Measurements from ENCODE around the gene SRRM3.
"Not testable (repeated sequence)": the region's sequence is repeated elsewhere in the genome, so short reads cannot be mapped to it uniquely, and the experiment has no call there.

Gene SRRM3

DNA sequence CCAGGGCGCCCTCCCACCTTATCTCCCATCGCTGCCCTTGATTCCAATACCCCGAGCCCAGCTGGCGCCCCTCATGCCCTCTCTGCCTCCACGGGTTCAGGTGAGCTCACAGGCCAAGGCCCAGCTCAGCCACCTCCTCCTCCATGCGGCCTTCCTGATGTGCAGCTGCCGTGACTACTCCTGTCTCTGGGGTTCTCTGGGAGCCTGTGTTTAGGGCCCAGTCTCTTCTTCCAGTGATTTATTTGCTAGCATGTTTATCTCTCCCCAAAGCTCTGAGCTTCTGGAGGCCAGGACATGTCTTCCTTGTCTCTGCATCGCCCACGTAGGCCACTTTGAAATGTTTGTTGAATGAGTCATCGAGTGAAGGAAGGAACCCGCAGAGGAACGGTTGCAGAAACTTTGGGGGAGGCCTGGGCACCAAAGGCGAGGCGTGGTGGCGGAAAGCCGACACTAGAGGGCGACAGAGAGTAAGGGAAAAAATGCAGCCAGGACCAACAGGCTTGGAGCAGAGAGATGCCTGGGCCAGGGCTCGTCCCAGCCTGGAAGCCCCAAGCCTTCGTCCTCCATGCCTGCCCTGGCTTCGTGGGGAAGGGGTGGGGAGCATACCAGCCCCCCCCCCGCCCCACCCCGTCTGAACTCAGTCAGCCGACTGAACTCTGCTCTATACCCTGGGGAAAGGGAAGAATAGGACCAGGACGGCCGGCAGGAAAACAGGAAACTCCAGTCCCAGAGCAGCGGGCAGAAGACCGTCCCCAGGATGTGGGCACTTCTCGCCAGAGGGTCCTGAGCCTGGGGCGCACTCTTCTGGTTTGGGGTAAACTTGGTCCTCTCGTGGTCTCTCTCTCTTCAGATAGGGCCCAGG lies 89.9 kb downstream of the SRRM3 start:
- peak; percentile 83 for DNase-seq (ENCODE audit: low read depth)

DNA sequence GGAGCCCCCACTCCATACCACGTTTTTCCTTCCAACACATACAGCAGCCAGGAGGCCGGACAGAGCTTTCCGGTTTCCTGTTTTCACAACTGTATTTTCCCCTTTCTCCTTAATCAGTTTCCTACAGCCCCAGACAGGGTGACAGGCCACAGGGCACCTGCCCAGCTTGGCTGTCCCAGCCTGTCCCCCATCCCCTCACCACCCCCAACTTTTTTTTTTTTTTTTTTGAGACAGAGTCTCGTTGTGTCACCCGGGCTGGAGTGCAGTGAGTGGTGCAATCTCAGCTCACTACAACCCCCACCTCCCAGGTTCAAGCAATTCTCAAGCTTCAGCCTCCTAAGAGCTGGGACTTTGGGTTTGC lies 90.5 kb downstream of the SRRM3 start:
- DNase-seq (ENCODE audit: low read depth) = no peak

DNA sequence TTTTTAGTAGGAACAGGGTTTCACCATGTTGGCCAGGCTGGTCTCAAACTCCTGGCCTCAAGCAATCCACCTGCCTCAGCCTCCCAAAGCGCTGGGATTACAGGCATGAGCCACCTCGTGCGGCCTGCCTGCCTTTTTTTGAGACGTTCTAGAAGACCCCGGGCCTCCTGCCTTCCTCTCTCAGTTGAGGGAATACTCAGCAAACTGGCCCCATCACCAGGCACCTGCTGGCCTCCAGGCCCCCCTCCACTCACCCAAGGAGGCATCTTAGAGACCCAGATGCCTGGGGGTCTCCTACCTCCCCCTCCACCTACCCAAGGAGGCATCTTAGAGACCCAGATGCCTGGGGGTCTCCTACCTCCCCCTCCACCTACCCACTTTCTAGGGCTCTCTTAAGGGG lies 91.2 kb downstream of the SRRM3 start:
- DNase-seq (ENCODE audit: low read depth) = not testable (repeated sequence)

DNA sequence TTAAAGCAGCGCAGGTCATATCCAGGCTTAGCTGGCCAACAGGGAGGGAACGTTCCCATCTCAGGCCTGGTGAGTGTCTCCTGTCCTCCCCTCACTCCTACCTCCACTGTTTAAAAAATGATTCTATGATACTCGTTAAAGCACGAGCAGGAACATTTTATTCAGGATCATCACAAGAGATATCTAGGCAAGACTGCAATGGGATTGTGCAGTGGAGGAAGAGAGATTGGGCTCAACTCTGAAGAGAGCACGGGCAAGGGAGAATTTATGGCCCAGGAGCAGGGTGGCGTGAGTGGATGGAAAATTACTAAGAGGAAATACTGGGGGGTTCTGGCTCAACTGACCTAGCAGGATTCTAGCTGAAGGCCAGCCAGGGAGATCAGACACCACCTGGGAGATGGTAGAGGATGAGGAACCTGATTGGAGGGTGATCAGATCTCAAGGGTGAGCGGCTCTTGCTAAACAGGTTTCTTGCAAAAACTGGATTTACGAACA lies 91.8 kb downstream of the SRRM3 start:
- DNase-seq (ENCODE audit: low read depth) = no peak

DNA sequence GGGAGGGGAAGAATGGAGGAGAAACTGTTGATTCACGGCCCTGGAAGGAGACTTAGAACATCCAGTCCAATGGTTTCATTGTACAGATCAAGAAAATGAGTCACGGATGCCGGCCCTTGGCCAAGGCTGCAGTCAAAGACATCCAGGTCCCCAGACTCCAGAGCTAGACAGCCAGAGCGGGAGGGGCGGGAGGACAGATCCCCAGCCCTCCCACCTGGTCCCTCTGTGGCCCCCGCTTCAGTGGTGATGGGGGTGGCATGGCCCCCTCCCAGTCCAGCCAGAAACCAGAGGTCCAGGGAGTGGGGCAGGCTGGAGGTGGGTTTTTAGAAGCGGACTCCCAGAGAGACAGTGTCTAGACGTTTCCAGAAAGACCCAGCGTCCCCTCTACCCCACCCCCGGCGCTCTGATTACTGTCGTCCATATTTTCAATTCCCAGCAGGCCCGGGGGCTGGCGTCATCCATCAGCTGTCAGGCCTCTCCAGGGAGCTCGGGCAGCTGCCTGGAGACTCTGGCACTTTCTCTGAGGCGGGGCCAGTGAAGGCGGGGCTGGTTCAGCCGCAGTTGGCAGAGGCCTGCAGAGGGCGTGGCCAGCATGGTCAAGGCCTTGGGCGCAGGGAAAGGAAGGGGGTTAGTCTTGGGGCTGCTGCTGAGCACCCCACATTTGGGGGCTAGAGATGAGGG lies 92.8 kb downstream of the SRRM3 start:
- no peak for DNase-seq (ENCODE audit: low read depth)

DNA sequence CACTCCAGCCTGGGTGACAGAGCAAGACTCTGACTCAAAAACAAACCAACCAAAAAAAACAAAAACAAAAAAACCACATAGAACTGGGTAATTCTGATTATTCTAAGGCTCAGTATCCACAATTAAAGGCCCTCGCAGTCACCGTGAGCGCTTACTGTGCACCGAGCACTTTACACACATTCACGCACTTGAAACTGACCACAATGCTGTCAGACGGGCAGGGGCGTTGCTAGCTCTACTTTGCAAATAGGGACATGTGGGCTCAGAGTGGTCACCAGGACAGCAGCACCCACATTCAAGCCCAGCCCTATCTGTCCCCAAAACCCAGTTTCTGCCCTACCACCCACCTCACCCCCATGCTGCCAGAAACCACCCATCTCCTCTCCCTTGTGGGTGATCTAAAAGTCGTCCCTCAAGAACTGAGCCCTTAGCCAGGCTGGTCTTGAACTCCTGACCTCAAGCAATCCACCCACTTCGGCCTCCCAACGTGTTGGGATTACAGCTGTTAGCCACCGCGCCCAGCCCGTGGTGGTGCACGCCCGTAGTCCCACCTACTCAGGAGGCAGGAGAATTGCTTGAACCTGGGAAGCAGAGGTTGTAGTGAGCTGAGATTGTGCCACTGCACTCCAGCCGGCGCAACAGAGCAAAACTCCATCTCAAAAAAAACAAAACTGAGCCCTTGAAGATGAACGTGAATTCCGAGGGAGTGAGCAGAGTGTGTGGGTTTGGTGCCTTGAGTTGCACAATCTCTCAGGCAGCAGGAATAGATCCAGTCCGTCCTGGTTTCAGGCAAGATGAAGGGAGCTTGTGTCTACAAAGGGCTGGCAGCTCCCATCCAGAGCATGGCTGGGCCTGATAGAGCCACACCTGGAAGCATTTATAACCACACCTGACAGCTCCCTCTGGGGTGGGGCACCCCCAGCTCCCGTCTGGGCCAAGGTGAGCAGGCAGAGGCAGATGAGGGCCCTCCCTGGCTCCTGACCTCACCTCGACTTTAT lies 95.3 kb downstream of the SRRM3 start:
- no peak for DNase-seq (ENCODE audit: low read depth)

DNA sequence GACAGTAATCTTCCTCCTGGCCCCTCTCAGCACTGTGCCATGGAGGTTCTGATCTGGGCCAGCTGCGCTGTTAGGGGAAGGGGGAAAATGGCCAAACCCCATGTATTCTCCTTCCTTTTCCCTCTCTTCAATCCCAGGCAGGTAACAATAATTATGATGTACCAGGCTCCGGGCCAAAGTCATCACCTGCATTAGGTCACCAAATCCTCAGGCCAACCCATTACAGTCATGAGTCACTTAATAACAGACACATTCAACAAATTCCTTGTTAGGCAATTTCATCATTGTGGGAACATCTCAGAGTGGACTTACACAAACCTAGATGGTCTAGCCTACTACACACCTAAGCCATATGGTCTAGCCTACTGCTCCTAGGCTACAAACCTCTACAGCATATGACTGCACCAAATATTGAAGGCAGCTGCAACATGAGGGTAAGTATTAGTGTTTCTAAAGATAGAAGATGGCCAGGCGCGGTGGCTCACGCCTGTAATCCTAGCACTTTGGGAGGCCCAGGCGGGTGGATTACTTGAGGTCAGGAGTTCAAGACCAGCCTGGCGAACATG lies 98.6 kb downstream of the SRRM3 start:
- no peak for DNase-seq (ENCODE audit: low read depth)

DNA sequence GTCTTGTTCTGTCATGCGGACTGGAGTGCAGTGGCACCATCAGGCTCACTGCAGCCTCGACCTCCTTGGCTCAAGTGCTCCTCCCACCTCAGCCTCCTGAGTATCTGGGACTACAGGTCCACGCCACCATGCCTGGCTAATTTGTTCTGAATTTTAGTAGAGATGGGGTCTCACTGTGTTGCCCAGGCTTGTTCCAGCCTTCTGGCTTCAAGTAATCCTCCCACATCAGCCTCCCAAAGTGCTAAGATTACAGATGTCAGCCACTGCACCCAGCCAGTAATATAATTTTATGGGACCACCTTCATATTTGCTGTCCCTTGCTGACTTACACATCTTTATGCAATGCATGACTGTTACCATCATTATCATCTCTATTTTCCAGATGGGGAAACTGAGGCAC lies 99.3 kb downstream of the SRRM3 start:
- DNase-seq (ENCODE audit: low read depth) = no peak

DNA sequence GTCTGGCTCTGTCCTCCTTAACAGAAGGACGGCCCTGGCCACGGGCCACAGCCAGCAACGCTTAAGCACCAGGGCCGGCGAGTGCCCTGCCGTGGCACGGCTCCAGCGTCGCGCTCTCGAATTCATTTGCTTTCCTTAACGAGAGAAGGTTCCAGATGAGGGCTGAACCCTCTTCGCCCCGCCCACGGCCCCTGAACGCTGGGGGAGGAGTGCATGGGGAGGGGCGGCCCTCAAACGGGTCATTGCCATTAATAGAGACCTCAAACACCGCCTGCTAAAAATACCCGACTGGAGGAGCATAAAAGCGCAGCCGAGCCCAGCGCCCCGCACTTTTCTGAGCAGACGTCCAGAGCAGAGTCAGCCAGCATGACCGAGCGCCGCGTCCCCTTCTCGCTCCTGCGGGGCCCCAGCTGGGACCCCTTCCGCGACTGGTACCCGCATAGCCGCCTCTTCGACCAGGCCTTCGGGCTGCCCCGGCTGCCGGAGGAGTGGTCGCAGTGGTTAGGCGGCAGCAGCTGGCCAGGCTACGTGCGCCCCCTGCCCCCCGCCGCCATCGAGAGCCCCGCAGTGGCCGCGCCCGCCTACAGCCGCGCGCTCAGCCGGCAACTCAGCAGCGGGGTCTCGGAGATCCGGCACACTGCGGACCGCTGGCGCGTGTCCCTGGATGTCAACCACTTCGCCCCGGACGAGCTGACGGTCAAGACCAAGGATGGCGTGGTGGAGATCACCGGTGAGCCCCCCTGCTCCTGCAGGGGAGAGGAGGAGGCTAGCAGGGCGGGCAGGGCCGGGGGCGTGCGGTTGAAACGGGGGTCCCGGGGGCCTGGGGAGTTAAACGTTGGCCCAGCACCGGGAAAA lies 100.9 kb downstream of the SRRM3 start, which contains the start of gene HSPB1:
TSS of gene HSPB1 (plus strand) at position 327 of the 855 bp plus-strand sequence. CDS start at position 367, 40 bp downstream.
- peak; percentile 44 for DNase-seq (ENCODE audit: low read depth)

DNA sequence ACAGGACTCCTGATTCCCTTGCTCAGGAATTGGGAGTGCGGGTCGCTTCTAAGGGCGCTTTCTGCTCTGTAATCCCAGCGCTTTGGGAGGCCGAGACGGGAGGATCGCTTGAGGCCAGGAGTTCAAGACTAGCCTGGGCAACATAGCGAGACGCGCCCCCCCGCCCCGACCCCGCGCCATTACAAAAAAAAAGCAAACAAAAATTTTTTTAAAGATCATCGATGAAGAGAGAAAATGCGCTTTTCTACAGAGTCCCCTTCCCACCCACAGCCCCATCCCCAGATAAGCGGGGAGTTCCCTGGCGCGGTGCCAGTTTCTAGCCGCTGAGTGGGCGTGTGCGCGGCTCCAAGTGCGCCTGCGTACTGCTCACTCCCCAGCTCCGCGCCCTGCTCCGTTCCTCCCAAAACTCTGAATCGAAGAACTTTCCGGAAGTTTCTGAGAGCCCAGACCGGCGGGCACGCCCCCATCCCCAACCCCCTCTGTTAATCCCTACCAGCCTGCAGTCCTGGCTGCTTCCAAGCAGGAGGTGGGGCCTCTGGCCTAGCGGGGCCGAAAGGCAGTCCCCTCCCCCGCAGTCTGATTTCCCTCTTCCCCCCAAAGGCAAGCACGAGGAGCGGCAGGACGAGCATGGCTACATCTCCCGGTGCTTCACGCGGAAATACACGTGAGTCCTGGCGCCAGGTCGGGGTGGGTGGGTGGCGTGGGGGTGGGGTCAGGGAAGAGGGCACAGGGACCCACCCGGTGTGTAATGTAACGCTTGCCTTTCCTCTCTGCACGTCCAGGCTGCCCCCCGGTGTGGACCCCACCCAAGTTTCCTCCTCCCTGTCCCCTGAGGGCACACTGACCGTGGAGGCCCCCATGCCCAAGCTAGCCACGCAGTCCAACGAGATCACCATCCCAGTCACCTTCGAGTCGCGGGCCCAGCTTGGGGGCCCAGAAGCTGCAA lies 101.8 kb downstream of the SRRM3 start:
- DNase-seq (ENCODE audit: low read depth) = peak; percentile 60

DNA sequence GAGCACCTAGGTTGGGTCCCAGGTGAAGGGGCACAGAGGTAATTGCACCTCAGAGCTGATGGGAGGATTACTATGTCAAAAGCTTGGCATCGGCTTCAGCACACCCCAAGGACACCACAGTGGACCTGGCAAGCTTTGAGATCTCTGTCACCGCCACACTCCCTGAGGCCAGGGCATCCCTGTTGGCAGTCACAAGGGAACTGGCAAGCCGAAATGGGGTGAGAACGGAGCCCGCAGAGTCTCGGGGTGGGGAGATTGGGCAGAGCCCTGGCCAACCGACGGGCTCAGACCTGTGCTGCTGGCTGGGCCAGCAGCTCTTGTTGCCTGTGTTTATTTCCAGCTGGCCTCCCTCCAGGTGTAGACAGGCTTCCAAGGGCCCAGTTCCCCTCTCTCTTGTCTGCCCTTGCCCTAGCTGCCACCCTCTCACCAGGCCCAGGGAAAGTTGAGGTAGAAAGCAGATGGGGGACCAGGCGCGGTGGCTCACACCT lies 103.2 kb downstream of the SRRM3 start:
- no peak for DNase-seq (ENCODE audit: low read depth)

DNA sequence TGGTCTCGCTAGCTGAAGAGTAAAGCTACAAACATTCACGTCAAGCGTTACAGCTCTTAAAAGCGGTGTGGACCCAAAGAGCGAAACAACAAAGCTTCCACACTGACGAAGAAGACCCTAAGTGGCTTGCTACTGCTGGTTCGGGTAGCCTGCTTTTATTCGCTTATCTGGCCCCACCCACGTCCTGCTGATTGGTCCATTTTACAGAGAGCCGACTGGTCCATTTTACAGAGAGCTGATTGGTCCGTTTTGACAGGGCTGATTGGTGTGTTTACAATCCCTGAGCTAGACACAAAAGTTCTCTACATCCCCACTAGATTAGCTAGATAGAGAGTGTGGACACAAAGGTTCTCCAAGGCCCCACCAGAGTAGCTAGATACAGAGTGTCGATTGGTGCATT lies 107.2 kb downstream of the SRRM3 start:
- DNase-seq (ENCODE audit: low read depth) = not testable (repeated sequence)

DNA sequence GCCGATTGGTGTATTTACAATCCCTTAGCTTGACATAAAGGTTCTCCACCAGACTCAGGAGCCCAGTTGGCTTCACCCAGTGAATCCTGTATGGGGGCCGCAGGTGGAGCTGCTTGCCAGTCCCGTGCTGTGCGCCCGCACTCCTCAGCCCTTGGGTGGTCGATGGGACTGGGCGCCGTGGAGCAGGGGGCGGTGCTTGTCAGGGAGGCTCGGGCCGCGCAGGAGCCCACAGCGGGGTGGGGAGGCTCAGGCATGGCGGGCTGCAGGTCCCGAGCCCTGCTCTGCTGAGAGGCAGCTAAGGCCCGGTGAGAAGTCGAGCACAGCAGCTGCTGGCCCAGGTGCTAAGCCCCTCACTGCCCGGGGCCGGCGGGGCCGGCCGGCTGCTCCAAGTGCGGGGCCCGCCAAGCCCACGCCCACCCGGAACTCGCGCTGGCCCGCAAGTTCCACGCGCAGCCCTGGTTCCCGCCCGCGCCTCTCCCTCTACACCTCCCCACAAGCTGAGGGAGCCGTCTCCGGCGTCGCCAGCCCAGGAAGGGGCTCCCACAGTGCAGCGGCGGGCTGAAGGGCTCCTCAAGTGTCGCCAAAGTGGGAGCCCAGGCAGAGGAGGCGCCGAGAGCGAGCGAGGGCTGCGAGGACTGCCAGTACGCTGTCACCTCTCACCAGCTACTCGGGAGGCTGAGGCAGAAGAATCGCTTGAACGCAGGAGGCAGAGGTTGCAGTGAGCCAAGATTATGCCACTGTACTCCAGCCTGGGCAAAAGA lies 107.8 kb downstream of the SRRM3 start:
- not testable (repeated sequence) for DNase-seq (ENCODE audit: low read depth)

DNA sequence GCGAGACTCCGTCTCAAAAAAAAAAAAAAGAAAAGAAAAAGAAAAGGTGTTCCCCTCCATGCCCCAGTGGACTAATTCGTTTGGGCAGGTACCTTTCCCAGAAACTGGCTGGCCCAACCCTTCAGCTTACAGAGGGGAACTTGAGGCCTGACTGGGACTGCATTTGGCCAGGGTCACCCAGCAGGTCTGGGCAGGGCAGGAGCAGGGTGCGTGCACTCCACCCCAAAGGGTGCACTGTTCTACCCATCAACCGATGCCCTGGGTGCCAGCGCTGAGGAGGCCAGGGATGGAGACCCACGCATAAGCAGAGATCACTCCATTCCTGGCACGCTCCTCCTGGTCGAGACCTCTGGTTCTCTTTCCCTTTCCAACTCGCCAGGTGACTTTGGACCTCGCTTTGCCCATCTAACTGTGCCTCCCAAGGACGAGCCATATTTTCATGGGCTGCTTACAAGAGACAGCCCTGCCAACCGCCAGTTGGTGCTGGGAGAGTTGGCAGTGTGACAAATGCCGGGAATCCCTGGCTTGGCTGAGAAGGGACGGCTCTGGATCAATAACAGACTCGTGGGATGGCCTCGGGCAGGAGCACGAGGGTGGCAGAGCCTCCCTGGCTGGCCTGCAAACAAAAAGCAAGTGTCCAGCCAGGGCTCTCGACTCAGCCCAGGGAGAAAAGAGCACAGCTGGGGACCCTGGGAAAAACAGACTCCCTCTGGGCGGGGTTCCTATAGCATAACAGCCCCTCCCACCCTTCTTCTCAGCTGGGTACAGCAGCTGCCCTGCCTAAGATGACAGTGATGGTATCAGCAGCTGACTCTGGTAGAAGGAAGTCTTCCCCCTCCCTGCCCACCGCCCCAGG lies 108.6 kb downstream of the SRRM3 start:
- DNase-seq (ENCODE audit: low read depth) = no peak

DNA sequence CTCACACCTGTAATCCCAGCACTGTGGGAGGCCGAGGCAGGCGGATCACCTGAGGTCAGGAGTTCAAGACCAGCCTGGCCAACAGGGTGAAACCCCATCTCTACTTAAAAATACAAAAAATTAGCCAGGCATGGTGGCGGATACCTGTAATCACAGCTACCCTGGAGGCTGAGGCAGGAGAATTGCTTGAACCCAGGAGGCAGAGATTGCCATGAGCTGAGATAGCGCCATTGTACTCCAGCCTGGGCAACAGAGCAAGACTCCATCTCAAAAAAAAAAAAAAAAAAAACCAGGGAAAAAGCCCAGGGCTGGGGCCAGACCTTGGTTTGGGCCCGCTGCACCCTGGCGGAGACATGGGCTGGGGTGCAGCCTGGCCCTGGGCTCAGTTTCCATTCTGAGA lies 110.1 kb downstream of the SRRM3 start:
- not testable (repeated sequence) for DNase-seq (ENCODE audit: low read depth)

DNA sequence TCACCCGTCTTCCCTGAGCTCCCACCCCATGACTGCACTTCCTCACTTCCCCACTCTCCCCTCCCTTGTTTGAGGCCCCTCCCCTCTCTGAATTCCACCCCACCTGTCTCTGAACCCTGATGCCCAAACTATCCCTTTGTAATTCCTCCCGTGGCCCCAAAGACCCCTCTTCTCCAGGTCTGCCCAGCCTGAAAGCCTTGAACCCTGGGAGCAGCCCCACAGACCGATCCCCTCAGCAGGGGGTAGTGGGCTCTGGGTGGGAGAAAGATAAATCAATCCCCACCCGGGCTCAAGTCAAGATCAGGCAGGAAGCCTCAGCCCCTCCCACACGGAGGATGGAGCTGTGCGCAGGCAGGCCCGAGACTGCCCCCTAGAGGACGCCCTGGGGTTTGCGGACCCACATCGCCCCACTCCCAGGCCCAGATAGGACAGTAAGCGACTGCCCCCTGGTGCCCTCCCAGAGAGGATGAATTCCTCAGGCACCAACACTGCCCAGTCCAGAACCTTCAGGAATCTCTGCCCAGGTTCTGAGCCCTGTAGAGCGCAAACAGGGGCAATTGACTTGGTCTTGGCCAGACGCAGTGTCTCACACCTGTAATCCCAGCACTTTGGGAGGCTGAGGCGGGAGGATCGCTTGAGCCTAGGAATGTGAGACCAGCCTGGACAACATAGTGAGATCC lies 112.5 kb downstream of the SRRM3 start:
- DNase-seq (ENCODE audit: low read depth) = peak; percentile 94

DNA sequence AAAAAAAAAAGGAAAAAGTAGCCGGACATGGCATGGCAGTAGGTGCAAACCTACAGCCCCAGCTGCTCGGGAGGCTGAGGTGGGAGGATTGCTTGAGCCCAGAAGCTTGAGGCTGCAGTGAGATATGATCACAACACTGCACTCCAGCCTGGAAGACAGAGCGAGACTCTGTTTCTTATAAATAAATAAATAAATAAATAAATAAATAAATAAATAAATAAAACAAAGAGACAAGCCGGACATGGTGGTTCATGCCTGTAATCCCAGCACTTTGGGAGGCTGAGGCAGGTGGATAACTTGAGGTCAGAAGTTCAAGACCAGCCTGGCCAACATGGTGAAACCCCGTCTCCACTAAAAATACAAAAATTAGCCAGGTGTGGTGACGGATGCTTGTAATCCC lies 113.0 kb downstream of the SRRM3 start:
- DNase-seq (ENCODE audit: low read depth) = not testable (repeated sequence)
